HepG2 (cell line): ENCODE results near the gene ENTPD6. TPM values are rescaled to one million over a fixed set of nuclear protein-coding genes. Genes with fewer than 3 reads are reported as not detected.

Source experiments
- ATAC-seq: fragments of 200-7000 bp; cut with Tn5 transposase; 3 replicates; pipeline ENCODE4 v1.9.1; 2020; ENCODE audit warnings: mild to moderate bottlenecking, moderate library complexity
- BruUV-seq: library from RNA; stranded (reverse); fragments of 400-500 nt; replicated peaks from 2 replicates; lab custom pipeline; 2021; lab: Mats Ljungman, UMichigan
- CTCF ChIA-PET: fragments of 300-600 bp; formaldehyde crosslinking; extraction: SDS; loops from one replicate; lab custom pipeline; 2021; ENCODE audit warnings: low total read pairs, inconsistent platforms, low intra/inter-chr PET ratio; lab: Yijun Ruan, JAX
- POLR2A ChIA-PET: fragments of 350-600 bp; sonication (Branson Sonifier 250); formaldehyde crosslinking; loops from one replicate; lab custom pipeline; 2020; ENCODE audit warnings: antibody characterized with exemption, inconsistent platforms; lab: Yijun Ruan, JAX
- DNase-seq: peaks from one replicate; pipeline ENCODE4 v3.0.0-alpha.2; 2015; ENCODE audit warnings: low spot score
- FAIRE-seq: peaks from 3 replicates; lab custom pipeline; 2011; peaks lifted over from hg19 to GRCh38; lab: Jason Lieb, UNC
- H2AFZ ChIP-seq: one replicate; pipeline ENCODE4 v1.6.1; 2011; ENCODE audit warnings: low read length, inconsistent platforms
- H3K27ac ChIP-seq: fragments of 300-600 bp; 3 replicates; pipeline ENCODE4 v1.8.0; 2011; ENCODE audit warnings: mixed run types, mild to moderate bottlenecking, mixed read lengths, low read length, inconsistent platforms; ENCODE audit not compliant: insufficient read depth; ENCODE audit errors: extremely low read length
- H3K27me3 ChIP-seq, 2 experiments: fragments of 200-600 bp in 1 of 2; 2 replicates in 1 of 2; 3 replicates in 1 of 2; pipeline versions ENCODE4 v1.6.0 to v1.8.0; 2011; ENCODE audit warnings: low read length in 2 of 2, mild to moderate bottlenecking in 2 of 2, moderate library complexity in 2 of 2, inconsistent platforms in 1 of 2; ENCODE audit not compliant: insufficient read depth in 2 of 2, control insufficient read depth in 1 of 2
- H3K36me3 ChIP-seq, 2 experiments: fragments of 200-600 bp in 1 of 2; replicated peaks in 1 of 2; 2 replicates in 1 of 2; 3 replicates in 1 of 2; pipeline versions ENCODE4 v1.5.1 to v1.8.0; 2011; ENCODE audit warnings: low read length in 2 of 2, inconsistent platforms in 1 of 2; ENCODE audit not compliant: insufficient read depth in 2 of 2, control insufficient read depth in 1 of 2
- H3K4me1 ChIP-seq: 2 replicates; pipeline ENCODE4 v1.5.1; 2012; ENCODE audit warnings: low read length, inconsistent platforms; ENCODE audit not compliant: insufficient read depth
- H3K4me2 ChIP-seq: 2 replicates; pipeline ENCODE4 v1.6.0; 2011; ENCODE audit warnings: low read depth, low read length, inconsistent platforms
- H3K4me3 ChIP-seq, 3 experiments: fragments of 200-600 bp in 1 of 3; sonication (generic), shearing (Covaris generic) in 1 of 3; replicated peaks in 1 of 3; 2 replicates each; pipeline ENCODE4 v1.5.1; 2011 to 2016; ENCODE audit warnings: low read length in 3 of 3, inconsistent platforms in 2 of 3, low read depth in 2 of 3, mild to moderate bottlenecking in 2 of 3, control low read depth in 1 of 3, mixed read lengths in 1 of 3; ENCODE audit not compliant: insufficient read depth in 1 of 3
- H3K79me2 ChIP-seq: one replicate; pipeline ENCODE4 v1.6.1; 2011; ENCODE audit warnings: low read length, inconsistent platforms; ENCODE audit not compliant: insufficient read depth
- H3K9ac ChIP-seq: 2 replicates; pipeline ENCODE4 v1.6.0; 2011; ENCODE audit warnings: mild to moderate bottlenecking, low read depth, low read length, inconsistent platforms; ENCODE audit not compliant: insufficient read depth
- H3K9me3 ChIP-seq: 2 replicates; pipeline ENCODE4 v1.5.1; 2012; ENCODE audit warnings: mild to moderate bottlenecking, low read length
- H4K20me1 ChIP-seq: 2 replicates; pipeline ENCODE4 v1.6.0; 2011; ENCODE audit warnings: inconsistent platforms, mild to moderate bottlenecking, low read length, moderate library complexity; ENCODE audit not compliant: insufficient read depth
- AGO2 ChIP-seq: fragments of 200-400 bp; formaldehyde crosslinking; optimal IDR thresholded peaks from 2 replicates; pipeline ENCODE3; 2017; ENCODE audit warnings: mild to moderate bottlenecking, low read depth, low read length, moderate library complexity
- HNRNPK ChIP-seq: fragments of 200-400 bp; formaldehyde crosslinking; IDR thresholded peaks from 2 replicates; pipeline ENCODE4 v1.6.1; 2018; ENCODE audit warnings: low read length, low read depth, moderate library complexity, mild to moderate bottlenecking; ENCODE audit not compliant: poor library complexity, severe bottlenecking
- MYNN ChIP-seq: sonication (generic); formaldehyde crosslinking; IDR thresholded peaks from 2 replicates; pipeline ENCODE4 v1.4.0; 2020; ENCODE audit warnings: mild to moderate bottlenecking, low read depth, missing genetic modification reagents
- SRF ChIP-seq: IDR thresholded peaks from 2 replicates; pipeline ENCODE4 v1.6.1; 2011; ENCODE audit warnings: mild to moderate bottlenecking, low read depth, low read length, moderate library complexity
- ZBTB7B ChIP-seq: sonication (generic); formaldehyde crosslinking; IDR thresholded peaks from 2 replicates; pipeline ENCODE4 v1.4.0; 2020; ENCODE audit warnings: missing genetic modification reagents
- ZNF570 ChIP-seq: sonication (generic); formaldehyde crosslinking; IDR thresholded peaks from 2 replicates; pipeline ENCODE4 v1.4.0; 2020; ENCODE audit warnings: mild to moderate bottlenecking, missing genetic modification reagents, borderline replicate concordance
- WGBS: methylation state at CpG from one replicate; pipeline ENCODE4 v1.1.6; 2017; ENCODE audit warnings: low lambda C conversion rate; 5-methylcytosine and 5-hydroxymethylcytosine counted together
- in situ Hi-C: cut with HindIII; loops from 2 replicates; pipeline ENCODE4 v1.10.0; 2017; ENCODE audit warnings: low pct_unique_long_range_greater_than_20kb; ENCODE audit not compliant: extremely low pct_ligation_motif_present
- intact Hi-C: fragments of 100-400 bp; cut with micrococcal nuclease; formaldehyde crosslinking; loops from one replicate; pipeline ENCODE4 v1.10.0; 2022; ENCODE audit not compliant: unreplicated experiment
- polyA plus RNA-seq, 8 experiments: library from polyadenylated mRNA; depleted of rRNA in 3 of 8; stranded (reverse) in 7 of 8; unstranded in 1 of 8; fragments of >200 nt; fragmentation: Illumina TruSeq in 4 of 8; extraction: Trizol in 4 of 8; gene quantifications; 2 replicates each; pipeline versions ENCODE4 v1.2.1 to v1.2.3, GENCODE V29; 2011 to 2016; ENCODE audit warnings: low read depth in 4 of 8, missing spikeins in 1 of 8, mixed read lengths in 1 of 8; ENCODE audit not compliant: insufficient read depth in 1 of 8
- total RNA-seq, 5 experiments: library from RNA; depleted of rRNA; stranded (reverse); fragments of >200 nt; fragmentation: Illumina TruSeq; extraction: Trizol; gene quantifications; 2 replicates each; pipeline ENCODE4 v1.2.3, GENCODE V29; 2016; ENCODE audit warnings: low read depth in 1 of 5

Gene ENTPD6
- total and polyA plus RNA-seq, 2 of the 13 experiments (the other 11 are each of a cell fraction or from before 2014, with no cell fraction given) = 164 to 172 TPM

DNA sequence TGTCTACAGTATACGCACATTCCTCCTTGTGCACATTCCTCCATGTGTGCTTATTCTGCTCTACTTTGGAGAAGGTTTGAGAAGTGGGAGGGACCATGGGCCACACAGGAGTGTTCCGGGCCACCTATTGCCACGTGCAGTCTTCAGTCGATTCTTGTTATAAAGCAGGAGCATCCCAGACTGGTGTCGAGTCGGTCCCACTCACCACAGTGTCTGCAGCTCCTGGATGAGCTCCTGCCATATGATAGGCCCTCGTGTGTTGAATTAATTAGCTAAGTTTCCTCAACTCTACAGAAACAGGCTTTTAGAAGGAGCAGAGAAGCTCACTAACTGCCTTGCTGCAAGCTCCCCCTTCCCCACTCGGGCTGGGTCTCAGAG is 22.6 kb downstream of the ENTPD6 start:
- ATAC-seq (no peak), DNase-seq (no peak), FAIRE-seq (no peak)
- CTCF ChIA-PET = no interaction called here
- 97% methylated on average over 8 of the region's 8 CpGs for WGBS
- peaks cover 19% of the 10 kb centered on the region for H3K4me1 ChIP-seq
- H2AFZ ChIP-seq = no peak overlapping the region
- peaks cover 43 to 77% of the 10 kb centered on the region in 2 experiments for H3K36me3 ChIP-seq
- in situ Hi-C loops = no loop called here
- BruUV-seq = no TSS peak
- no peak for TF ChIP-seq ZNF570
- TF ChIP-seq ZBTB7B (CRISPR knock-in tag) = no peak
- no peak for TF ChIP-seq MYNN
- TF ChIP-seq HNRNPK = no peak
- no peaks in the 10 kb centered on the region for H4K20me1 ChIP-seq
- no peak overlapping the region for H3K27ac ChIP-seq
- no peaks in the 10 kb centered on the region for H3K9me3 ChIP-seq
- POLR2A ChIA-PET = interaction anchor here (1.1 to 1.9 kb wide), 2 partner anchors 15 to 30 kb away, joined by 3 to 6 read pairs; partner anchors contain the start of gene PYGB
- no peak overlapping the region for H3K4me3 ChIP-seq
- no peak overlapping the region for H3K4me2 ChIP-seq
- no peak overlapping the region for H3K9ac ChIP-seq
- no peaks in the 10 kb centered on the region for H3K79me2 ChIP-seq
- intact Hi-C loops = no loop called here
- H3K27me3 ChIP-seq = no peaks in the 10 kb centered on the region

DNA sequence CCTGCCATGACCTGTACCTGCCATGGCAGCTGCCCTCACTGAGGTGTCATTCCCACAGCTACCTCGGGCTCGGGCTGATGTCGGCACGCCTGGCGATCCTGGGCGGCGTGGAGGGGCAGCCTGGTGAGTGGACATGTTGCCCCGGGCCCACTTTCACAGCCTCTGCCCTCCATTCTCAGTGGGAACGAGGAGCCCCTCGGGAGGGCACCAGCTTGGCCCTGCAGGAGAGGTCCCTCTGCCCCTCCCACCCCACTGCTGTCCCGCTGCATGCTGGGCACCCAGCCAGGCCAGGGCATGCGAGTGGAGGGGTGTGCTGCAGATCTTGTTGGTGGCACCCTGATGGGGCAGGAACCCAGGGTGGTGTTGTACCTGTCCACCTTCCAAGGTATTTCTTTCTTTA is 23.0 kb downstream of the ENTPD6 start:
- no peaks in the 10 kb centered on the region for H3K9me3 ChIP-seq
- no peak for DNase-seq
- H3K79me2 ChIP-seq = no peaks in the 10 kb centered on the region
- TF ChIP-seq SRF (no peak), AGO2 (peak; percentile 82)
- TF ChIP-seq, all 625 proteins: peak for 1
- in situ Hi-C loops = no loop called here
- Histone ChIP-seq H3K27ac (no peak overlapping the region), H3K9ac (no peak overlapping the region), H3K4me3 (no peak overlapping the region), H2AFZ (no peak overlapping the region), H3K27me3 (no peaks in the 10 kb centered on the region), H3K36me3 (peaks cover 39 to 73% of the 10 kb centered on the region in 2 experiments), H4K20me1 (no peaks in the 10 kb centered on the region), H3K4me1 (peaks cover 23% of the 10 kb centered on the region), H3K4me2 (no peak overlapping the region)
- ChIA-PET CTCF (no interaction called here), POLR2A (interaction anchor here (1.1 to 1.9 kb wide), 2 partner anchors 14 to 29 kb away, joined by 3 to 6 read pairs; partner anchors contain the start of gene PYGB)
- no TSS peak for BruUV-seq
- FAIRE-seq = no peak
- WGBS = 98% methylated on average over 12 of the region's 12 CpGs
- no peak for ATAC-seq
- intact Hi-C loops = no loop called here
